HepG2 (cell line): ENCODE measurements around the gene C20orf141. TPM values are rescaled to one million over a fixed set of nuclear protein-coding genes. Genes with fewer than 3 reads are reported as not detected.

Source experiments
- ATAC-seq: fragments of 200-7000 bp; cut with Tn5 transposase; 3 replicates; pipeline ENCODE4 v1.9.1; 2020; ENCODE audit warnings: mild to moderate bottlenecking, moderate library complexity
- BruUV-seq: library from RNA; stranded (reverse); fragments of 400-500 nt; replicated peaks from 2 replicates; lab custom pipeline; 2021; lab: Mats Ljungman, UMichigan
- CTCF ChIA-PET: fragments of 300-600 bp; formaldehyde crosslinking; extraction: SDS; loops from one replicate; lab custom pipeline; 2021; ENCODE audit warnings: low total read pairs, inconsistent platforms, low intra/inter-chr PET ratio; lab: Yijun Ruan, JAX
- POLR2A ChIA-PET: fragments of 350-600 bp; sonication (Branson Sonifier 250); formaldehyde crosslinking; loops from one replicate; lab custom pipeline; 2020; ENCODE audit warnings: antibody characterized with exemption, inconsistent platforms; lab: Yijun Ruan, JAX
- DNase-seq: peaks from one replicate; pipeline ENCODE4 v3.0.0-alpha.2; 2015; ENCODE audit warnings: low spot score
- FAIRE-seq: peaks from 3 replicates; lab custom pipeline; 2011; peaks lifted over from hg19 to GRCh38; lab: Jason Lieb, UNC
- H2AFZ ChIP-seq: one replicate; pipeline ENCODE4 v1.6.1; 2011; ENCODE audit warnings: low read length, inconsistent platforms
- H3K27ac ChIP-seq: fragments of 300-600 bp; 3 replicates; pipeline ENCODE4 v1.8.0; 2011; ENCODE audit warnings: mixed run types, mild to moderate bottlenecking, mixed read lengths, low read length, inconsistent platforms; ENCODE audit not compliant: insufficient read depth; ENCODE audit errors: extremely low read length
- H3K27me3 ChIP-seq, 2 experiments: fragments of 200-600 bp in 1 of 2; 2 replicates in 1 of 2; 3 replicates in 1 of 2; pipeline versions ENCODE4 v1.6.0 to v1.8.0; 2011; ENCODE audit warnings: low read length in 2 of 2, mild to moderate bottlenecking in 2 of 2, moderate library complexity in 2 of 2, inconsistent platforms in 1 of 2; ENCODE audit not compliant: insufficient read depth in 2 of 2, control insufficient read depth in 1 of 2
- H3K36me3 ChIP-seq, 2 experiments: fragments of 200-600 bp in 1 of 2; replicated peaks in 1 of 2; 2 replicates in 1 of 2; 3 replicates in 1 of 2; pipeline versions ENCODE4 v1.5.1 to v1.8.0; 2011; ENCODE audit warnings: low read length in 2 of 2, inconsistent platforms in 1 of 2; ENCODE audit not compliant: insufficient read depth in 2 of 2, control insufficient read depth in 1 of 2
- H3K4me1 ChIP-seq: 2 replicates; pipeline ENCODE4 v1.5.1; 2012; ENCODE audit warnings: low read length, inconsistent platforms; ENCODE audit not compliant: insufficient read depth
- H3K4me2 ChIP-seq: 2 replicates; pipeline ENCODE4 v1.6.0; 2011; ENCODE audit warnings: low read depth, low read length, inconsistent platforms
- H3K4me3 ChIP-seq, 3 experiments: fragments of 200-600 bp in 1 of 3; sonication (generic), shearing (Covaris generic) in 1 of 3; replicated peaks in 1 of 3; 2 replicates each; pipeline ENCODE4 v1.5.1; 2011 to 2016; ENCODE audit warnings: low read length in 3 of 3, inconsistent platforms in 2 of 3, low read depth in 2 of 3, mild to moderate bottlenecking in 2 of 3, control low read depth in 1 of 3, mixed read lengths in 1 of 3; ENCODE audit not compliant: insufficient read depth in 1 of 3
- H3K79me2 ChIP-seq: one replicate; pipeline ENCODE4 v1.6.1; 2011; ENCODE audit warnings: low read length, inconsistent platforms; ENCODE audit not compliant: insufficient read depth
- H3K9ac ChIP-seq: 2 replicates; pipeline ENCODE4 v1.6.0; 2011; ENCODE audit warnings: mild to moderate bottlenecking, low read depth, low read length, inconsistent platforms; ENCODE audit not compliant: insufficient read depth
- H3K9me3 ChIP-seq: 2 replicates; pipeline ENCODE4 v1.5.1; 2012; ENCODE audit warnings: mild to moderate bottlenecking, low read length
- H4K20me1 ChIP-seq: 2 replicates; pipeline ENCODE4 v1.6.0; 2011; ENCODE audit warnings: inconsistent platforms, mild to moderate bottlenecking, low read length, moderate library complexity; ENCODE audit not compliant: insufficient read depth
- ARNT ChIP-seq: fragments of 450-650 bp; IDR thresholded peaks from 2 replicates; pipeline ENCODE4 v1.6.1; 2017
- MED8 ChIP-seq: sonication (generic); formaldehyde crosslinking; IDR thresholded peaks from 2 replicates; pipeline ENCODE4 v1.8.1; 2023; ENCODE audit warnings: mild to moderate bottlenecking, missing genetic modification reagents; ENCODE audit not compliant: insufficient replicate concordance
- MYC ChIP-seq: sonication (generic); formaldehyde crosslinking; IDR thresholded peaks from 2 replicates; pipeline ENCODE4 v1.9.0; 2021; ENCODE audit warnings: missing genetic modification reagents, borderline replicate concordance
- RORA ChIP-seq: sonication (generic); formaldehyde crosslinking; IDR thresholded peaks from 2 replicates; pipeline ENCODE4 v1.5.0; 2020; ENCODE audit warnings: mild to moderate bottlenecking, missing genetic modification reagents, moderate library complexity
- ZNF7 ChIP-seq: IDR thresholded peaks from 2 replicates; pipeline ENCODE4 v1.6.1; 2016; ENCODE audit warnings: missing biosample characterization, missing genetic modification reagents
- ZSCAN12 ChIP-seq: sonication (generic); formaldehyde crosslinking; IDR thresholded peaks from 2 replicates; pipeline ENCODE4 v1.9.0; 2021; ENCODE audit warnings: mild to moderate bottlenecking, missing genetic modification reagents
- WGBS: methylation state at CpG from one replicate; pipeline ENCODE4 v1.1.6; 2017; ENCODE audit warnings: low lambda C conversion rate; 5-methylcytosine and 5-hydroxymethylcytosine counted together
- in situ Hi-C: cut with HindIII; loops from 2 replicates; pipeline ENCODE4 v1.10.0; 2017; ENCODE audit warnings: low pct_unique_long_range_greater_than_20kb; ENCODE audit not compliant: extremely low pct_ligation_motif_present
- intact Hi-C: fragments of 100-400 bp; cut with micrococcal nuclease; formaldehyde crosslinking; loops from one replicate; pipeline ENCODE4 v1.10.0; 2022; ENCODE audit not compliant: unreplicated experiment
- polyA plus RNA-seq, 8 experiments: library from polyadenylated mRNA; depleted of rRNA in 3 of 8; stranded (reverse) in 7 of 8; unstranded in 1 of 8; fragments of >200 nt; fragmentation: Illumina TruSeq in 4 of 8; extraction: Trizol in 4 of 8; gene quantifications; 2 replicates each; pipeline versions ENCODE4 v1.2.1 to v1.2.3, GENCODE V29; 2011 to 2016; ENCODE audit warnings: low read depth in 4 of 8, missing spikeins in 1 of 8, mixed read lengths in 1 of 8; ENCODE audit not compliant: insufficient read depth in 1 of 8
- total RNA-seq, 5 experiments: library from RNA; depleted of rRNA; stranded (reverse); fragments of >200 nt; fragmentation: Illumina TruSeq; extraction: Trizol; gene quantifications; 2 replicates each; pipeline ENCODE4 v1.2.3, GENCODE V29; 2016; ENCODE audit warnings: low read depth in 1 of 5
- TF ChIP-seq, protein P1 (sequence below): sonication (generic); formaldehyde crosslinking; IDR thresholded peaks from 2 replicates; pipeline ENCODE4 v1.4.0; 2020; ENCODE audit warnings: mild to moderate bottlenecking, missing genetic modification reagents

Gene C20orf141
- total and polyA plus RNA-seq, 2 of the 13 experiments (the other 11 are each of a cell fraction or from before 2014, with no cell fraction given), result not detected

DNA sequence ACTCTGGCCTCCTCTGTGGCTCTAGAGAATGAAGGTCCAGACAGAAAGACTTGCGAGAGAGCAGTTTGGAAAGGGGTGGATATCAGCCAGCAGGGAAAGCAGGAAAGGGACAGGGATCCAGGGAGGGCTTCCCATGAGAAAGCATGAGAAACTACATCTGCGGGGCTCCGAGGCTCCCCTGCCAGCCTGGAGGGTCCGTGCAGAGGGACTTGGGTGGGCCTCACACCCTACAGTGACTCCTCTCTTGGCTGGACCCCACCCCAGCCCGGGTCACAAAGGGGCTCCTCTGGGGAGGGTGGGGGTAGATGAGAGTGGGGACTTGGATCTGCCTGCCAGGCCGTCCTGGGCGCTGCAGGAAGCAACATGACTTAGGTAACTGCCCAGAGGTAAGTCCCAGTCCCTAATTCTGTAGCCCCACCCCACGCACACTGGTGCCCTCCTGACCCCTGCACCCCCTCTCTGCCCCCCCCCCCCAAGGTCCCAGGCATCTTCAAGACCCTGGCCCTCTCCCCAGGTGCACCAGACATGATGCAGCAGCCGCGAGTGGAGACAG, 1.3 kb downstream of the C20orf141 start, which contains the start of gene TMEM239:
Gene TMEM239 (plus strand): TSS at position 335 of the 553 bp plus-strand sequence. CDS start 191 bp downstream, at position 526.
- in situ Hi-C loops (no loop called here), intact Hi-C loops (loop anchor here (1.0 kb wide), 1 partner anchor 36 kb away; no protein-coding TSS in a partner anchor)
- ATAC-seq (peak; percentile 3; the same call in 1 of the 3 replicates), DNase-seq (no peak), FAIRE-seq (no peak)
- no TSS peak for BruUV-seq
- Histone ChIP-seq H3K27ac (no peak within 1 kb of the TSS), H3K9me3 (0 out of 2 replicates have a peak, but pooled peaks cover 5% of the 10 kb centered on the region), H3K79me2 (no peaks in the 10 kb centered on the region), H3K9ac (no peak within 1 kb of the TSS), H3K4me2 (no peak within 1 kb of the TSS), H4K20me1 (no peaks in the 10 kb centered on the region), H2AFZ (no peak within 1 kb of the TSS), H3K4me3 (no peak within 1 kb of the TSS), H3K36me3 (no peaks in the 10 kb centered on the region), H3K27me3 (peaks cover 0 to 76% of the 10 kb centered on the region in 2 experiments), H3K4me1 (peaks cover 13% of the 10 kb centered on the region; the same call in 1 of the 2 replicates)
- TF ChIP-seq, protein P1, sequence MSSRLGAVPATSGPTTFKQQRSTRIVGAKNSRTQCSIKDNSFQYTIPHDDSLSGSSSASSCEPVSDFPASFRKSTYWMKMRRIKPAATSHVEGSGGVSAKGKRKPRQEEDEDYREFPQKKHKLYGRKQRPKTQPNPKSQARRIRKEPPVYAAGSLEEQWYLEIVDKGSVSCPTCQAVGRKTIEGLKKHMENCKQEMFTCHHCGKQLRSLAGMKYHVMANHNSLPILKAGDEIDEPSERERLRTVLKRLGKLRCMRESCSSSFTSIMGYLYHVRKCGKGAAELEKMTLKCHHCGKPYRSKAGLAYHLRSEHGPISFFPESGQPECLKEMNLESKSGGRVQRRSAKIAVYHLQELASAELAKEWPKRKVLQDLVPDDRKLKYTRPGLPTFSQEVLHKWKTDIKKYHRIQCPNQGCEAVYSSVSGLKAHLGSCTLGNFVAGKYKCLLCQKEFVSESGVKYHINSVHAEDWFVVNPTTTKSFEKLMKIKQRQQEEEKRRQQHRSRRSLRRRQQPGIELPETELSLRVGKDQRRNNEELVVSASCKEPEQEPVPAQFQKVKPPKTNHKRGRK (CRISPR knock-in tag), result no peak
- TF ChIP-seq MED8 (CRISPR knock-in tag), result no peak
- TF ChIP-seq RORA (CRISPR knock-in tag), result no peak
- no peak for TF ChIP-seq MYC
- TF ChIP-seq ZNF7, result no peak
- no peak for TF ChIP-seq ARNT
- no peak for TF ChIP-seq ZSCAN12
- WGBS, result 8% methylated on average over 10 of the region's 10 CpGs
- ChIA-PET POLR2A (no interaction called here), CTCF (interaction anchor here (1.7 kb wide), 1 partner anchor 36 kb away, joined by 11 read pairs; no protein-coding TSS in a partner anchor)
